SK-N-MC (cell line): Measurements from ENCODE around the gene MAP7.
A peak's percentile ranks its signal among the peaks of the same experiment; 100 is the strongest.
"Not testable (repeated sequence)": the region's sequence is repeated elsewhere in the genome, so short reads cannot be mapped to it uniquely, and the experiment has no call there.

Source experiments
- DNase-seq: peaks from one replicate; pipeline ENCODE4 v3.0.0-alpha.2; 2011; ENCODE audit warnings: low read depth, low spot score
- H3K27ac ChIP-seq: fragments of 200-600 bp; sonication (generic); 2 replicates; pipeline ENCODE4 v1.5.1; 2016; ENCODE audit warnings: mixed run types
- H3K36me3 ChIP-seq: fragments of 200-600 bp; sonication (generic); 2 replicates; pipeline ENCODE4 v1.6.1; 2017; ENCODE audit warnings: antibody characterized with exemption, low read length, mixed read lengths; ENCODE audit not compliant: insufficient read depth
- H3K4me3 ChIP-seq: fragments of 200-600 bp; sonication (generic); 2 replicates; pipeline ENCODE4 v1.5.1; 2016
- H3K9ac ChIP-seq: fragments of 200-600 bp; sonication (generic); 2 replicates; pipeline ENCODE4 v1.8.0; 2017; ENCODE audit warnings: mixed run types, mixed read lengths; ENCODE audit not compliant: insufficient read length
- H3K9me3 ChIP-seq: fragments of 200-600 bp; sonication (generic); 2 replicates; pipeline ENCODE4 v1.6.1; 2017; ENCODE audit warnings: low read depth, mild to moderate bottlenecking, antibody characterized with exemption, low read length, moderate library complexity, mixed read lengths
- EZH2 ChIP-seq: fragments of 200-600 bp; sonication (generic); IDR thresholded peaks from one replicate; pipeline ENCODE4 v1.6.1; 2017; ENCODE audit warnings: antibody characterized with exemption
- FOXP2 ChIP-seq: optimal IDR thresholded peaks from 2 replicates; pipeline ENCODE3; 2011; ENCODE audit warnings: mild to moderate bottlenecking, moderate library complexity; ENCODE audit not compliant: insufficient read depth; ENCODE audit errors: extremely low read length, control extremely low read depth
- POLR2AphosphoS5 ChIP-seq: IDR thresholded peaks from 2 replicates; pipeline ENCODE4 v1.6.1; 2012; ENCODE audit warnings: mild to moderate bottlenecking, low read depth, low read length, borderline replicate concordance

The MAP7 gene

GRCh38 chr6:136383268-136383937, 166.8 kb downstream of the MAP7 start:
- TF ChIP-seq FOXP2: no peak
- no peak for TF ChIP-seq EZH2
- no peak for TF ChIP-seq POLR2AphosphoS5
- Histone ChIP-seq H3K4me3 (peak overlapping the region; percentile 41; the same call in 1 of the 2 replicates), H3K9me3 (no peaks in the 10 kb centered on the region), H3K9ac (peak overlapping the region; percentile 52), H3K36me3 (no peaks in the 10 kb centered on the region), H3K27ac (peak overlapping the region; percentile 71)
- no peak for DNase-seq

- peak overlapping the region; percentile 52 for H3K9ac ChIP-seq
- H3K9me3 ChIP-seq: no peaks in the 10 kb centered on the region
- TF ChIP-seq FOXP2 (no peak), POLR2AphosphoS5 (no peak), EZH2 (no peak)
- peak overlapping the region; percentile 71 for H3K27ac ChIP-seq
- peak; percentile 16 for DNase-seq
- no peaks in the 10 kb centered on the region for H3K36me3 ChIP-seq
- peak overlapping the region; percentile 41; the same call in 1 of the 2 replicates for H3K4me3 ChIP-seq
Measured at GRCh38 chr6:136382676-136383252, 167.5 kb downstream of the MAP7 start.

- no peaks in the 10 kb centered on the region for H3K9me3 ChIP-seq
- H3K4me3 ChIP-seq: no peak overlapping the region
- no peak for DNase-seq
- H3K27ac ChIP-seq: no peak overlapping the region
- no peak overlapping the region for H3K9ac ChIP-seq
- H3K36me3 ChIP-seq: no peaks in the 10 kb centered on the region
- TF ChIP-seq EZH2 (no peak), FOXP2 (no peak), POLR2AphosphoS5 (no peak)
Measured at GRCh38 chr6:136378888-136379287, 171.3 kb downstream of the MAP7 start.

GRCh38 chr6:136375836-136376235, 174.4 kb downstream of the MAP7 start:
- not testable (repeated sequence) for H3K4me3 ChIP-seq, H3K9me3 ChIP-seq, DNase-seq, H3K9ac ChIP-seq, H3K27ac ChIP-seq, H3K36me3 ChIP-seq

GRCh38 chr6:136371959-136372358, 178.3 kb downstream of the MAP7 start:
- no peak overlapping the region for H3K9ac ChIP-seq

GRCh38 chr6:136370988-136371728, 179.1 kb downstream of the MAP7 start:
- DNase-seq: no peak
- H3K9ac ChIP-seq: no peak overlapping the region
- no peak overlapping the region for H3K27ac ChIP-seq
- no peak overlapping the region for H3K4me3 ChIP-seq
- H3K36me3 ChIP-seq: no peaks in the 10 kb centered on the region
- TF ChIP-seq EZH2 (no peak), POLR2AphosphoS5 (no peak)
- no peaks in the 10 kb centered on the region for H3K9me3 ChIP-seq

More at GRCh38 chr6:136371959-136372358, 178.3 kb downstream of the MAP7 start:
- DNase-seq: no peak
- Histone ChIP-seq H3K27ac (no peak overlapping the region), H3K9me3 (no peaks in the 10 kb centered on the region), H3K4me3 (no peak overlapping the region), H3K36me3 (no peaks in the 10 kb centered on the region)
- no peak for TF ChIP-seq EZH2

- TF ChIP-seq EZH2: no peak
- Histone ChIP-seq H3K27ac (no peak overlapping the region), H3K9me3 (no peaks in the 10 kb centered on the region), H3K9ac (no peak overlapping the region), H3K36me3 (no peaks in the 10 kb centered on the region), H3K4me3 (no peak overlapping the region)
- no peak for DNase-seq
Measured at GRCh38 chr6:136365776-136366354, 184.4 kb downstream of the MAP7 start.

DNA sequence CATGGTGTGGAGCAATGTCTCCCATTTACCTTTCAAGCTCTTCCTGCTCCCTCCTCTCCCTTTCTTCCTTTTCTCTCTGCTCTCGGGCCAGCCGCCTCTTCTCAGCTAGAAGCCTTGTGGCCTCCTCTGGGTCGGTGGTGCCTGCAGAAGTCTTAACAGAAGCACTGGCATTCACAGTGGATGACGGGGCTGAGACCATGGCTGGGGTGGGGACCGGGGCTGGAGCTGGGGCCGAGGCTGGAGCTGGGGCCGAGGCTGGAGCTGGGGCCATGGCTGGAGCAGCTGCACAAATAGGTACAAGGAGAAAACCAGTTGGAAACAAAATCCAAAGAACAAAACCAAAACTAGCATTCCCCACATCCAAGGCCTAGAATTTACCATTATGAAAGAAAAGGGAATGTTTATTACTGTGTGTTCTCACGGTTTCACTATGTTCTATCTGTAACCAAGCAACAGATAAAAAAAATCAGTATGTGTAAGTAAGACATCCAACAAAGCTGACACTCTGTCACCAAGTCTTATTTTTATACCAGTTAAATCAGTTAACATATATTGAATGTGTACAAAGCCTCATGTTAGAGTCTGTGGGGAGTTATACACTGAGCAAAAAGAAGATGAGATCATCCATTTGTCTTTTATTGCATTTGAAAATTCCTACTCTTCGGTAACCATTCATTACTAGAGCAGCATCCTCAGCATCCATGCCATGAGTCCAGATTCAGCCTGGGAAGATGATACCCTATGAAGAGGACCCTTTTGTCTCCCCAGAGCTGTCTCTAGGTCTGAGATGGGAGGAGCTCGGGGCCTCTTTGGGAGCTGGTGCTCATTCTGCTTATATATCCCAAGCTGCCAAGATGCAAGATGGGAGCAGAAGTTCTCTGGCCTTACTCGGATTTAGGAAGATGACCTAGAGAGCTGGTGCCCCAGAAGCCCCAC, 187.5 kb downstream of the MAP7 start:
- no peaks in the 10 kb centered on the region for H3K9me3 ChIP-seq
- no peak for DNase-seq
- TF ChIP-seq EZH2: no peak
- no peak for TF ChIP-seq POLR2AphosphoS5
- TF ChIP-seq FOXP2: no peak
- H3K9ac ChIP-seq: no peak overlapping the region
- no peaks in the 10 kb centered on the region for H3K36me3 ChIP-seq
- no peak overlapping the region for H3K4me3 ChIP-seq
- H3K27ac ChIP-seq: no peak overlapping the region
